GM12872 (cell line): ENCODE measurements around the gene SLX4IP.

Source experiments
- TF ChIP-seq, protein P1 (sequence below): IDR thresholded peaks from 3 replicates; pipeline ENCODE4 v1.5.1; 2011; ENCODE audit warnings: low read depth, mild to moderate bottlenecking, low read length, moderate library complexity; ENCODE audit not compliant: insufficient read depth

The SLX4IP gene

DNA sequence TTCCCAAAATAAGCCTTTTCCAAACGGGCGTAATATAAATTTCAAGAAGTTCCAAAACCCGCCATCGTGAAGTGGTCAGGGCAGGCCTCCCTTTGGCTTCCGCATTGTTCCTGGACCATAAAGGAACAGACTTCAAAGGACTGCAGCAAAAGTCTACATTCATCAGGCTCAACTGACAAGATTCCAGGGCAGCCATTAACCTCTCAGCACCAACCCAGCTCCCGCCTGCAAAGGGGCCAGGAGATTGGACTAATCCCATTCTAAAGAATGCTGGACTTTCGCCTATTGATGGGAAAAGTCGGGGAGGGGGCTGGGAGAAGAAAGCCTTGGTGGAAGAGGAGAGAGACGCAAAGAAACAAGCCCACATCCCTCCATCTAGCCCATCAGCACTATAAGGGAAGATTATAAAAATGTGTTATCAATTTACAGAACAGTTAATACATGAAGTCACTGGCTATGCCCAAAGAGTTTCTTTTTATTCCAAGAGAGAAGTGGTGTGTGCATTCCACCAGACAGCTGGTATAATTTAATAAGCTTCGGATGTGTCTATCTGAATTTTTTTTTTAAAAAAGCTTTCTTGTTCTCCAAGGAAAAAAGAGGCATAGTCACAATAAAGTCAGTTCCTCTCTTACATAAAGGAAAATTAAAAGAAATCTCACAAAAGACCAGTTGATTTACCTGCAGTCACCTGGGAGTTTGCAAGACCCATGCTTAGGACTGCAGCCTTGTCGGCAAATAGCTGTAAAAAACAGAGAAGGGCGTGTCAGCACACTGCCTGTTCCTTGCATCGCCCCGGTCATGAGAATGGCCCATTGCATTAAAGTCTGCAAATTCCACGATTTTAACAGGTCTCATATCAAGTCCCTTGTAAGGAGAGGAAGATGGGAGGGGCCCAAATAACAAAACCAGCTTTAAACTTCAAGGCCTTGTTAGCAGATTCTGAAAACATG lies 220.9 kb downstream of the SLX4IP start:
- TF ChIP-seq, protein P1, sequence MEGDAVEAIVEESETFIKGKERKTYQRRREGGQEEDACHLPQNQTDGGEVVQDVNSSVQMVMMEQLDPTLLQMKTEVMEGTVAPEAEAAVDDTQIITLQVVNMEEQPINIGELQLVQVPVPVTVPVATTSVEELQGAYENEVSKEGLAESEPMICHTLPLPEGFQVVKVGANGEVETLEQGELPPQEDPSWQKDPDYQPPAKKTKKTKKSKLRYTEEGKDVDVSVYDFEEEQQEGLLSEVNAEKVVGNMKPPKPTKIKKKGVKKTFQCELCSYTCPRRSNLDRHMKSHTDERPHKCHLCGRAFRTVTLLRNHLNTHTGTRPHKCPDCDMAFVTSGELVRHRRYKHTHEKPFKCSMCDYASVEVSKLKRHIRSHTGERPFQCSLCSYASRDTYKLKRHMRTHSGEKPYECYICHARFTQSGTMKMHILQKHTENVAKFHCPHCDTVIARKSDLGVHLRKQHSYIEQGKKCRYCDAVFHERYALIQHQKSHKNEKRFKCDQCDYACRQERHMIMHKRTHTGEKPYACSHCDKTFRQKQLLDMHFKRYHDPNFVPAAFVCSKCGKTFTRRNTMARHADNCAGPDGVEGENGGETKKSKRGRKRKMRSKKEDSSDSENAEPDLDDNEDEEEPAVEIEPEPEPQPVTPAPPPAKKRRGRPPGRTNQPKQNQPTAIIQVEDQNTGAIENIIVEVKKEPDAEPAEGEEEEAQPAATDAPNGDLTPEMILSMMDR: no peak

DNA sequence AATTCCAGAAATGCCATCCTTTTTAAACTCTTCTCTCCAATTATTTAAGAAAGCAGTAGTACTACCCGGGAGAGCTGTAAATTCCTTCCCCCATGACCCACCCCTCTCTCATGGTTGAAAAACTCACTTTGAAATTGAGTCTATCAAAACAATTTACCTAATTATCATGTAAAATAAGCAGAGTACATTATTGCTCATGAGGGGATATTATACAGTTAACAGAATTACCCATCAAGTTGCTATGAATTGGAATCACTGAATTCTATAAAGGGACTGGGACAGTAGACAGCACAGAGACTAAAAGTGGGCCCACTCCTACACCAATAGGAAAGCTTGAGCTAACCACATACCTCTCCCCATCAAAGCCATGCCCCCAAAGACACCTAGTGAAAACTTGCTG lies 222.3 kb downstream of the SLX4IP start:
- TF ChIP-seq, protein P1: no peak

DNA sequence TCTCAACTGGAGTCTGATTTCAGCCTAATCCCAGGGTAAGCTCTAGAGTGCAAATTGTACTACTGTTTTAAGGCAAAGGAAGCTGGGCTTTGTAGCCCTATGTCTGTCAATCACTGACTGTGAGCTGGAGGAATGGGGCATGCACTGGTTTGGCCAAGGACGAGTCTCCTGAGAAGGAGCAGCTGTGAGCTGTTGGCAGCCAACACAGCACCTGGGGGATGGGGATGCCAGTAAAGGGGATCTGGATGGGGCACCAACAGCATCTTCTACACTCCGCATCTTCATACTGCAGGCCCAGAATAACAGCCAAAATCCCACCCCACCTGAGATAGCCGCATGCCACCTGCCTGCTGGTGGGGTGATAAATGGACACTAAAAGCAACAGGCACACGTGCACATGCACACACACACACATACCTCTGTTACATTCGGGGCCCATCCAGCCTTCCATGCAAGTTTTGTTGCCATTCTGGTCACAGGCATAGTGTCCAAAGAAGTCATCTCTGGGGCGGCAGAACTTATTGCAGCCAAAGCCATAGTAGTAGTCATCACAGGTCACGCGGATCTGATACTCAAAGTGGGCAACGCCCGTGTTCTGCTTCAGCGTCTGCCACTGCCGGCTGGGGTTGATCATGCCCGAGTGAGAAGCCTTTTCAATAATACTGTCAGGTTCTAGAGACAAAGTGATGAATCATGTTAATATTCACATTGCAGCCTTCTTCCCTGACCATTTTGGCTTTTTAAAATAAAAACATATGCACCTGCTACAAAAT lies 223.1 kb downstream of the SLX4IP start:
- TF ChIP-seq, protein P1: no peak

DNA sequence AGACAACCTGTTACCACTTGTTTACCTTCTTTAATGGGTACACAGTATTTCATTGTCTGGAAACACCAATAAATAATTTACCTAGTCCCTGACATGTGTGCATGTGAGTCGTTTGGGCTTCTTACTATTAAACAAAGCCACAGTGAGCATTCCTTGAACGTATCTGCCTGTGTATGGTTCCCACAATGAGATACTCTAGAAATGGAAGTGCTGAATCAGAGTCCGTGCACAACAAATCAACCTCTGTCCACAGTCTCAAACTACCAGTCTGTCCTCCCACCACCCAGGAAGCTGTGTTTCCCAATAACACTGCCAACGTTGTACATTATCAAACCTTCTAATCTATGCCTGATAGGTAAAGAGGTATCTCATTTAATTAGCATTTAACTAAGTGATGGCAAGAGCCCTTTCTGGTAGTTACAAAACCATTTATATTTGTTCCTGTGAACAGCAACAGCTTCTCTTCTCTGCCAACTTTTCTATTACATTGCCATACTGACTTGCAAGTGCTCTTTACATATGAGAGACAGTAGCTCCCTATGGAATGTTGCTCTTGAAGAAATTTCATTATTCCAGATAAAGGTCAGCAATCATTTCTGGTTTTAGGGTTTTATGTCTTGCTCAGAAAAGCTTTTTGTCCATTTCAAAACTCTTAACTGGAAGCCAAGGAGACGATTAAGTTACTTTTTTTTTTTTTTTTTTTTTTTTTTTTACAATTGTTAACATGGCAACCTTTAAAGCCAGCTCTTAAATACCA lies 223.9 kb downstream of the SLX4IP start:
- TF ChIP-seq, protein P1: no peak

DNA sequence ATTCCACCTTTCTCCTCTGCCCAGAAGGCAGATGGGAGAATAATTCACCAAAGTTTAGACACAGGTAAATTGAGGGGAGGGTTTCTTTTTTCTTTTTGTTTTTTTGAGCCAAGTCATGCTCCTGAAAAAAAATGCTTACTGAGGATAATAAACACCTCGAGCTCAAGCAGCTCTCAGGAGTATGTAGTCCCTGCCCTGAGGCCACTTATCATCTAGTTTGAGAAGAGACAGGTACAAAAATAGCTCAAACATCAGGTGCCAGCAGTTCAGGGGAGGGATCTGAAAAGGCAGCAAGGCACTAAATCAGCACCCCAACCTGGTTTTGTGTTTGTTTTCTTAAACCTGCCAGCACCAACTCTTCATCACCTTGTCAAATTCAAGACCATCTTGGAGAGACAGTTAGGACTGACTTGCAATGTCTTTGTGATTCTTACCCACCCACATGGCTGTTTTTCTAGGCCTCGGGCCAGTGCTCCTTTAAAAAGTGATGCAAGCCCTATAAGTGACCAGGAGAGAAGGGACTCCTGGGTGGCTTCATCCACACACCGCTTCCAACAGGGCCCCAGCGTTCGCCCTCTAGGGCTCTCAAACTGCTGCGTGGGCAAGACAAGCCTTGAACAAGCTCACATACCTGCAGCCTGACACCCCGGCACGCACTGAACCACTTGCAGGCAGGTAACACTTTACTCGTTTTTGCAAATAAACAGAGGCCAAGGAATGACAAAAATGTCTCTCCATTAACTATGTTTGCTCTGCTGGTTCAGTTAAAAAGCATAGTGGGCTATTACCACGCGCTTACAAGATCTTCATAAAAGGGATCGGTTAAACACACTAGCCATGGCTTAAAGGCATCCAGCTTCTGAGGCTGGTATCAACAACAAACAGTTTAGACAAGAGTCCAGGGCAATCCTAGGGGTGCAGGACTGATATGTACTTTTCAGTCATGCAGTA lies 224.8 kb downstream of the SLX4IP start:
- TF ChIP-seq, protein P1: no peak

DNA sequence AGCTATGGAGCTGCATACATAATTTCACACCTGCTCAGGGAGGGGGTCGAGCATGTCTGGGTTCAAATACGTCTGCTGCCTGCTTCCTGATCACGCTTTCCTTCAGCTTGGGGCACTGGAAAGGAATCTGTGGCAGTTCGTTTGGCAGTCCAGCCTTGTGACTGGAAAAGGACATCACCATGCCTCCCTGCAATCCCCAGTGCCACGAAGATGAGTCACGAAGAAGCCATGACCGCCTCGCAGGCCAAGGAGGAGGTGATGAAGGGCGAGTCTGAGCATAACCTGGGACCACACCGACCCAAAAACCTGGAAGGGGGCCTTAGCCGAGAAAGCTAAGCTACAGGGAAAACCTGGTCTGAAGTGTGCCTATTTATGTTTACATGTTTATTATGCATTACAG lies 225.6 kb downstream of the SLX4IP start:
- TF ChIP-seq, protein P1: no peak
